H7 (cell line): ENCODE results near the gene KIF5A. TPM values are rescaled to one million over a fixed set of nuclear protein-coding genes. Genes with fewer than 3 reads are reported as not detected.
"Not testable (repeated sequence)": the region's sequence is repeated elsewhere in the genome, so short reads cannot be mapped to it uniquely, and the experiment has no call there.

Experiments
- DNase-seq: peaks from one replicate; pipeline ENCODE4 v3.0.0; 2012
- H3K27me3 ChIP-seq: 2 replicates; pipeline ENCODE4 v1.6.0; 2011; ENCODE audit warnings: mild to moderate bottlenecking, low read length; ENCODE audit not compliant: control insufficient read depth, insufficient read depth
- H3K36me3 ChIP-seq: replicated peaks from 2 replicates; pipeline ENCODE4 v1.5.1; 2011; ENCODE audit warnings: low read length; ENCODE audit not compliant: control insufficient read depth, insufficient read depth
- H3K4me3 ChIP-seq: 2 replicates; pipeline ENCODE4 v1.5.1; 2011; ENCODE audit warnings: low read depth, mild to moderate bottlenecking, control low read depth, low read length, moderate library complexity; ENCODE audit not compliant: insufficient read depth
- total RNA-seq: library from RNA; depleted of rRNA; stranded (reverse); fragments of >200 nt; shearing (Covaris generic); gene quantifications from 2 replicates; pipeline ENCODE4 v1.2.3, GENCODE V29; 2014

The KIF5A gene
- total RNA-seq, 1 experiment from 2014 or later, result 1.0 TPM

- no peak overlapping the region for H3K4me3 ChIP-seq
- H3K36me3 ChIP-seq, result peaks cover 9% of the 10 kb centered on the region
- peaks cover 8% of the 10 kb centered on the region for H3K27me3 ChIP-seq
- DNase-seq, result no peak
Measured at GRCh38 chr12:57585156-57585555, 35.3 kb downstream of the KIF5A start.

GRCh38 chr12:57586128-57586527 is 36.3 kb downstream of the KIF5A start:
- no peak for DNase-seq
- Histone ChIP-seq H3K27me3 (peaks cover 8% of the 10 kb centered on the region), H3K36me3 (peaks cover 7% of the 10 kb centered on the region), H3K4me3 (no peak overlapping the region)

GRCh38 chr12:57586832-57587429 is 37.1 kb downstream of the KIF5A start:
- no peak for DNase-seq
- no peak overlapping the region for H3K4me3 ChIP-seq
- H3K27me3 ChIP-seq, result peaks cover 9% of the 10 kb centered on the region
- H3K36me3 ChIP-seq, result no peaks in the 10 kb centered on the region; the same call in 1 of the 2 replicates

GRCh38 chr12:57588951-57589610 is 39.2 kb downstream of the KIF5A start:
- not testable (repeated sequence) for H3K36me3 ChIP-seq, H3K27me3 ChIP-seq, DNase-seq

GRCh38 chr12:57590479-57590863 is 40.6 kb downstream of the KIF5A start:
- DNase-seq, result no peak
- peaks cover 6% of the 10 kb centered on the region for H3K27me3 ChIP-seq
- peak overlapping the region; percentile 92 for H3K4me3 ChIP-seq
- no peaks in the 10 kb centered on the region; the same call in 1 of the 2 replicates for H3K36me3 ChIP-seq

More at GRCh38 chr12:57588951-57589610, 39.2 kb downstream of the KIF5A start:
- H3K4me3 ChIP-seq, result not testable (repeated sequence)

GRCh38 chr12:57590864-57591781 is 41.3 kb downstream of the KIF5A start, which contains the start of gene PIP4K2C:
TSS of gene PIP4K2C (plus strand) at chr12:57591192. CDS start at chr12:57591290, 98 bp downstream.
- Histone ChIP-seq H3K27me3 (peaks cover 6% of the 10 kb centered on the region), H3K4me3 (peak within 1 kb of the TSS; percentile 92), H3K36me3 (no peaks in the 10 kb centered on the region; the same call in 1 of the 2 replicates)
- peak; percentile 98 for DNase-seq

GRCh38 chr12:57591782-57592325 is 42.0 kb downstream of the KIF5A start:
- H3K36me3 ChIP-seq, result no peaks in the 10 kb centered on the region; the same call in 1 of the 2 replicates
- DNase-seq, result no peak
- H3K27me3 ChIP-seq, result peaks cover 6% of the 10 kb centered on the region
- H3K4me3 ChIP-seq, result peak overlapping the region; percentile 92

GRCh38 chr12:57592551-57593165 is 42.8 kb downstream of the KIF5A start:
- Histone ChIP-seq H3K4me3 (no peak overlapping the region), H3K27me3 (peaks cover 6% of the 10 kb centered on the region), H3K36me3 (no peaks in the 10 kb centered on the region; the same call in 1 of the 2 replicates)
- no peak for DNase-seq

GRCh38 chr12:57593187-57593586 is 43.3 kb downstream of the KIF5A start:
- Histone ChIP-seq H3K4me3 (no peak overlapping the region), H3K27me3 (peaks cover 4% of the 10 kb centered on the region), H3K36me3 (no peaks in the 10 kb centered on the region; the same call in 1 of the 2 replicates)
- DNase-seq, result no peak

GRCh38 chr12:57600395-57600794 is 50.6 kb downstream of the KIF5A start:
- no peaks in the 10 kb centered on the region for H3K27me3 ChIP-seq
- H3K36me3 ChIP-seq, result peaks cover 6% of the 10 kb centered on the region
- DNase-seq, result no peak
- no peak overlapping the region for H3K4me3 ChIP-seq

GRCh38 chr12:57602544-57602943 is 52.7 kb downstream of the KIF5A start:
- no peaks in the 10 kb centered on the region for H3K27me3 ChIP-seq
- H3K36me3 ChIP-seq, result peaks cover 6% of the 10 kb centered on the region
- no peak for DNase-seq
- no peak overlapping the region for H3K4me3 ChIP-seq

- H3K27me3 ChIP-seq, result no peaks in the 10 kb centered on the region
- H3K36me3 ChIP-seq, result peaks cover 6% of the 10 kb centered on the region
- DNase-seq, result no peak
- H3K4me3 ChIP-seq, result no peak overlapping the region
Measured at GRCh38 chr12:57603324-57603723, 53.5 kb downstream of the KIF5A start.

GRCh38 chr12:57603815-57604453 is 54.1 kb downstream of the KIF5A start:
- H3K4me3 ChIP-seq, result peak overlapping the region; percentile 71
- H3K36me3 ChIP-seq, result peaks cover 6% of the 10 kb centered on the region
- DNase-seq, result peak; percentile 69
- H3K27me3 ChIP-seq, result no peaks in the 10 kb centered on the region
